Measurements from ENCODE around the gene NPM1. TPM values are rescaled to one million over a fixed set of nuclear protein-coding genes. Genes with fewer than 3 reads are reported as not detected.

NPM1 gene
- polyA plus RNA-seq, 3 donors from 2014 or later = 274 to 417 (median 355) TPM

DNA sequence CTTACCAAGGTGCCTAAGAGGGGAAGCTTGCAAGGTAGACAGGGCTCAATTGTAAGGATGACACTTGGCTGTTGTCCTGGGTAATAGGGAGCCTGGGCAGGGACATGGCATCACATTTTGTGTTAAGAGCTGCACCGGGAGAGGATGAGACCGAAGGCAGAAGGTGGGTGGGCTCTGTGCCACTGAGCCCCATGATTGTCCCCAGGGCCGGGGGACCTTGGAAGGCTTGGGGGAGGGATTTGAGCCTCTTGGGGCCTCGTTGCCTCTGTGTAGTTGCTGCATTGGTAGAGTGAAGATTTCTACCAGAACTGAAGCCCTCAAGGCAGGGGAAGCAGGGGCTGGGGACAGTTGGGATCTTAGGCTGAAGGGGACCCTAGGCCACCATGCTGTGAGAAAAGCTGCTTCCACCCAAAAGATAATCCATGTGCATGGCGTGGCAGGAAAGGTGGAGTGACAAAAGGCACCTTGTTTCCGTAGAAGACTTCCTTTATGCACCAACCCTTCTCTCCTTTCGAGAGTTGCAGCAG, 43.7 kb downstream of the NPM1 start:
- no peak overlapping the region for H3K27ac Mint-ChIP-seq
- DNase-seq = no peak

DNA sequence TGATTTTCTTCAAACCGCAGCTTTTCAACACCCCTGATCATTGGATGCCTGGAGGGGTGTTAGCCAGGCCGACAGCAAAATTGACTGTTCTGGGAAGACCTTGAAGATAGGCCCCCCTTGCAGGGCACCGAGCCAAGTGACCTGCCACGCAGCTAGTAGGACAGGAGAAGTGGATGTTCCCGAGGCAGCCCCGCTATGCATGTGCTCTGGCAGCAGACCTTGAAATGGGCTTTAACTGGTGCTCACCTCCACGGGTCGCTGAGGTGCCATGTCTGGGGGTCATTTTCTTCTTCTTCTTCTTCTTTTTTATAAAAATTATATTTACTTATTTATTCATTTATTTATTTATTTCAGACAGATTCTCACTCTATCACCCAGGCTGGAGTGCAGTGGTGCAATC, 44.4 kb downstream of the NPM1 start:
- no peaks in the 10 kb centered on the region for H3K4me1 Mint-ChIP-seq
- H3K9me3 Mint-ChIP-seq = no peaks in the 10 kb centered on the region
- H3K36me3 Mint-ChIP-seq = no peaks in the 10 kb centered on the region
- H3K27ac Mint-ChIP-seq = no peak overlapping the region
- no peak overlapping the region for H3K4me3 Mint-ChIP-seq
- no peak for DNase-seq
- H3K27me3 Mint-ChIP-seq (ENCODE audit: low read depth in 3 of 3) = peaks cover 0 to 1% (median 0%) of the 10 kb centered on the region in 3 donors

More for the DNA sequence above, 43.7 kb downstream of the NPM1 start:
- H3K4me1 Mint-ChIP-seq = no peaks in the 10 kb centered on the region
- H3K9me3 Mint-ChIP-seq = no peaks in the 10 kb centered on the region
- H3K27me3 Mint-ChIP-seq (ENCODE audit: low read depth in 3 of 3) = peaks cover 0 to 1% (median 0%) of the 10 kb centered on the region in 3 donors
- no peak overlapping the region for H3K4me3 Mint-ChIP-seq
- no peaks in the 10 kb centered on the region for H3K36me3 Mint-ChIP-seq

DNA sequence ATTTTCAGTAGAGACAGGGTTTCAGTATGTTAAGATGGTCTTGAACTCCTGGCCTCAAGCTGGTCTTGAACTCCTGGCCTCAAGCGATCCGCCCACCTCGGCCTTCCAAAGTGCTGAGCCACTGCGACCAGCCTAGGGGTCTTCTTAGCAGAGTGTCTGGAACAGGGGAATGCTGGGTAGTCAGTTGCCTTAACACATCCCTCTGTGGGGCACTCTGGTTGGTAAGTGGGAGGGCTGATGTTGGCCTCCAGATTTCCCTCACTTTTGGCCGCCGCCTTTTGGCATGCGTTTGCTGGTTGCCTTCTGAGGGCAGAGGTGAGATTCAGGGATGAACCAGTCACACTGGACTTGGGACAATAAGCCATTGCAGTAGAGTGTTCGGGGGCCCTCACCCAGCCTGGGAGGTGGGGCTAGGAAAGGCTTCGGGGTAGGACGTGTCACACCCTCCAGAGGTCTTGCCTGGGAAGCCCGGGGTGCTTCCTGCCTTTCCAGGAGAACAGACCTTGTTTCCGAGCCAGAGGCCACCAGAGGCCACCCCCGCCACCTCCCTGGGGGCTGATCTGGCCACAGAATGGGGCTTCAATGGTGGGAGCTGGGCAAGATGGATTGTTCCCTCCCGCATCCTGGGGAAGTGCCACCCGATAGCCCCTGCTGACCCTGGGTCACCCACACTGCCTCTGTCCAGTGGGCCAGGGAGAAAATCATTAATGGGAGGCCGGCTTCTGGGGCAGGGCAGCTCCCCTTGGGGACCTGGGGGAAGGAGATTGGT, 45.1 kb downstream of the NPM1 start:
- no peak overlapping the region for H3K27ac Mint-ChIP-seq
- H3K36me3 Mint-ChIP-seq = no peaks in the 10 kb centered on the region
- H3K9me3 Mint-ChIP-seq = no peaks in the 10 kb centered on the region
- H3K27me3 Mint-ChIP-seq (ENCODE audit: low read depth in 3 of 3) = peaks cover 0 to 1% (median 0%) of the 10 kb centered on the region in 3 donors
- H3K4me3 Mint-ChIP-seq = no peak overlapping the region
- DNase-seq = no peak
- no peaks in the 10 kb centered on the region for H3K4me1 Mint-ChIP-seq

DNA sequence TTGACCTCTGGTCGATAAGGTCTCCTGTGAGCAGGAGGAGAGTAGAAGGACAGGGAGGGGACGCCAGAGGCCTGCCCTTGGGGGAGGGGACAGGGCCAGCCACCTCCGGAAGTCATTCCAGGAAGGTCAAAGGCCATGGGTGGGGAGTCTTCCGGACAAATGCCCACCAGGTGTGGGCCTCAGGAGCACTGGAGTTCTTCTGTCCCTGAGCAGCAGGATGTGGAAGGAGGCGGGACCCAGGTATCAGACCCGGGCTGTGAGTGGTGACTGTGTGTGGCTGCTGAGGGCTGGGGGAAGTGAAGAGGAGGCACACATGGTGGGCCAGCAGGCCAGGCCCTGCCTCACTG, 45.7 kb downstream of the NPM1 start:
- H3K27me3 Mint-ChIP-seq (ENCODE audit: low read depth in 3 of 3) = peaks cover 0 to 1% (median 0%) of the 10 kb centered on the region in 3 donors
- no peaks in the 10 kb centered on the region for H3K36me3 Mint-ChIP-seq

DNA sequence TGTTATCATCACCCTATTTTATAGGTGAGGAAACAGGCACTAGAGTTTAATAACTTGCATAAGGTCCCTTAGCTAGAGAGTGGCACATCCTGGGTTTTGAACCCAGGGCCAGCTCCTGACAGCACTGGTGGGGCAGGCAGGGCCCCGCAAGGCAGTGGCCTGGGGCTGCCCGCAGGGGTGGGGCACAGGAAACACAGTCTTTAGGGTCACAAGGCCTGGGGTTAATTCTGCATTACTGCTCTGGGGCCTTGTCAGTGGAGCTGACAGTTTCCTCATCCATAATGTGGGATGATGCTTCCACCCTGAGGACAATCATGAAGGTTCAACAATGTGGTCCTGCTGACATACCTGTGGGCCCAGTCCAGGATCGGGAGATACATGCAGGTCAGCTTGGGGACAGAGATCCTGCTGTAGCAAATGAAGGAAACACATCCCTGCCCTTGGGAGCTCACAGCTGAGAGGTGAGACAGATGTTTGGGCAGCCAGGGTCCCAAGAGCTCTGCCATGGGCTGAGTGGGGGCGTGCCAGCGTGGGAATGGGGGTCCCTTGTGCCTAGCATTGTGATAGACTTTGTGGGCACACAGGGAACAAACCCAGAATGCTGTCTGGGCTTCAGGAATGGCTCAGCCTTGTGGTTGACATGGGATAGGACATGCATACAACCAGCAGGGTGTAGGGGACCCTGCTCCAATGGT, 46.5 kb downstream of the NPM1 start:
- Mint-ChIP-seq H3K27me3 (ENCODE audit: low read depth in 3 of 3) (peaks cover 0 to 1% (median 0%) of the 10 kb centered on the region in 3 donors), H3K27ac (no peak overlapping the region), H3K9me3 (no peaks in the 10 kb centered on the region), H3K4me1 (no peaks in the 10 kb centered on the region), H3K4me3 (no peak overlapping the region), H3K36me3 (no peaks in the 10 kb centered on the region)
- DNase-seq = no peak

More for the DNA sequence above, 45.7 kb downstream of the NPM1 start:
- H3K27ac Mint-ChIP-seq = no peak overlapping the region
- no peak for DNase-seq
- no peak overlapping the region for H3K4me3 Mint-ChIP-seq
- H3K9me3 Mint-ChIP-seq = no peaks in the 10 kb centered on the region
- no peaks in the 10 kb centered on the region for H3K4me1 Mint-ChIP-seq

DNA sequence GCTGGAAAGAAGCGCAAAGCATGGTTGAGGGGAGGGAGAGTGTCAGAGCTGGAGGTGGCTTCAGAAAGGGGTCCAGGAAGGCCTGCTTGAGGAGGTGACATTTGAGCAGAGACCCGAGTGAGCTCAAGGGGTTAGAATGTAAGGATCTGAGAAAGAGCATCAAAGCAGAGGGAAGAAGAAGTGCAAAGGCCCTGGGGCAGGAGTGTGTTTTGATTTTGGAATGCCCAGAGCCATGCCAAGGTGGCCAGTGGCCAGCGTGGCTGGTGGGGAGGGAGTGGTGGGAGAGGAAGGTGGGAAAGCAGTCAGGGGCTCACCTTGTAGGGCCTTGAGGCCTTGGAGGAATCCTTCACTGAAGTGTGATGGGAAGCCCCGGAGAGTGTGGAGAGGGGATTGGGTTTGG, 47.2 kb downstream of the NPM1 start:
- H3K27ac Mint-ChIP-seq = no peak overlapping the region
- no peaks in the 10 kb centered on the region for H3K9me3 Mint-ChIP-seq
- no peak for DNase-seq
- no peaks in the 10 kb centered on the region for H3K36me3 Mint-ChIP-seq
- H3K4me1 Mint-ChIP-seq = no peaks in the 10 kb centered on the region
- H3K27me3 Mint-ChIP-seq (ENCODE audit: low read depth in 3 of 3) = peaks cover 0 to 1% (median 0%) of the 10 kb centered on the region in 3 donors
- no peak overlapping the region for H3K4me3 Mint-ChIP-seq

DNA sequence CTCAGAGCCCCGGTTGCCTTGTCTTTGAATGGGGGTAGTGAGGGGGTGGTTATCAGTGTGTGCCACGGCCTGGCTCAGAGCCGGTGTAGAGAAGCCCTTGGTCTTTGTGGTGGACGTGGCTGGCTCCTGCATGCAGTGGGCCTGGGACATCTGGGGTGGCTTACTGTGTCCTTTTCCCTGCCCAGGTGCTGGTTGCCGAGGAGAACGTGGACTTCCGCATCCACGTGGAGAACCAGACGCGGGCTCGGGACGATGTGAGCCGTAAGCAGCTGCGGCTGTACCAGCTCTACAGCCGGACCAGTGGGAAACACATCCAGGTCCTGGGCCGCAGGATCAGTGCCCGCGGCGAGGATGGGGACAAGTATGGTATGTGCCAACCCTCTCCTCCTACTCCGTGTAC, 48.3 kb downstream of the NPM1 start:
- H3K27me3 Mint-ChIP-seq (ENCODE audit: low read depth in 3 of 3) = peaks cover 0 to 1% (median 0%) of the 10 kb centered on the region in 3 donors
- no peaks in the 10 kb centered on the region for H3K9me3 Mint-ChIP-seq
- no peak overlapping the region for H3K27ac Mint-ChIP-seq
- no peak overlapping the region for H3K4me3 Mint-ChIP-seq
- no peaks in the 10 kb centered on the region for H3K4me1 Mint-ChIP-seq
- no peaks in the 10 kb centered on the region for H3K36me3 Mint-ChIP-seq
- DNase-seq = no peak

DNA sequence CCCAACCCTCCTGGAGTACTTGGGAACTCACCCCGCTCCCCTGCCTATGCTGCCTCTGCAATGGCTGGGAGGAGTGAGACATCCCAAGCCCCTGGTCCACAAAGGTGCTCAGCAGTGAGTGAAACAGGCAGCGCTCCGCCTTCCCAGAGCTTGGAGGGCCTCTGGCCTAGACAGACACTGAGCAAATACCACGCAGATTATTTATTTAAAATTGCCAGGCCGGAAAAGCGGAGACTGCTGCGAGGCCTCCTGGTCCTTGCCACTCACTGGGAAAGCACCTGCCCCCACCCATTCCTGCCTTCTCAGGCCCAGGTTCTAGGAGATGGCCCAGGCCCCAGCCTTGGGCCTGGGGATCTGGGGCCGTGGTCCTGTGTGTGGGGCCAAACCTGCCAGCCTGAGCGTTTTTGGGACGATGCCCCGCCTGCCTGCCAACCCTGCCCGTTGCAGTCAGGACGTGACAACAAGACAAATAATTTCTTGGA, 49.2 kb downstream of the NPM1 start:
- Mint-ChIP-seq H3K4me1 (no peaks in the 10 kb centered on the region), H3K27ac (no peak overlapping the region), H3K36me3 (no peaks in the 10 kb centered on the region), H3K4me3 (no peak overlapping the region), H3K27me3 (ENCODE audit: low read depth in 3 of 3) (peaks cover 0 to 1% (median 0%) of the 10 kb centered on the region in 3 donors), H3K9me3 (no peaks in the 10 kb centered on the region)
- no peak for DNase-seq

DNA sequence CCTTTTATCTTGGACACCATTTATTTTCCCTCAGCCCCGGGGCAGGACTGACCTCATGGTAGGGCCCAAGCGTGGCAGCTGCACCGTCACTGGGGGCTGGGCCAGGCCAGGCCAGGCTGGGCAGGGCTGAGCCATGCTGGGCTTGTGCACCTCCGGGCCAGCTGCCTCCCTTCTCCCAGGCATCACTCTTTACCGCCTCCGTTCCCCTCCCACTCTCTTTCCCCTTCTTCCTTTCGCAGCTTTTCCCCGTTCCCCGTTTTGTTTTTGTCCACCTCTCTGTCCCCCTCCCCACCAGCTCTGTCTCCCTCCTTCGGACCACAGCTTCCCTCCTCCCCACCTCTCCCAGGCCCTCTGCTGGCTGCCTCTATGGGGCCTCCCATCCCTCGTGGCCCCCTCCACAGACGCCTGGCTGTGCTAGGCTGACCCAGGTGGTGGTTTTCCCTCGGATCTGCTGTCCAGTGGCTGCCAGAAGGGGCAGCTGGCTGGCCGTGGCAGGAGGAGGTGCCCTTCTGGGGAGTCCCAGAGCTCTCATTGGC, 49.7 kb downstream of the NPM1 start:
- H3K27ac Mint-ChIP-seq = no peak overlapping the region
- DNase-seq = no peak

DNA sequence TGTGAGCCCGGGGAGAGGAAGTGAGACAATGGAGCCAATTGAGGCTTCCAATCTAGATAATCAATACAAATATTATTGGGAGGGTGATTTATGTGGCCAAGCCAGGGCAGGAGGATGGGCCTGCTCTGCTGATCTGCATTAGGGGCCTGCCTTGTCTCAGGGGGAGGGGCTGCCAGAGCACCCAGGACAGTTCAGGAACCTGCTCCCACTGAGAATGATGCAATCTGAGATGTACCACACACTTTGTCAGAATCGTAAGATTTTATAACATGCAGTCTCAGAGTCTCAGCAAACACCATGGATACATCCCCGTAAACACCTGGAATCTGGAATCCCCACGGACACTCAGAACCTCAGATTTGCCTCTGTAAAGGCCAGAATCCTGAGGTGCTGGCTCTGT, 51.1 kb downstream of the NPM1 start:
- Mint-ChIP-seq H3K27ac (no peak overlapping the region), H3K4me1 (no peaks in the 10 kb centered on the region)

More for the DNA sequence above, 49.7 kb downstream of the NPM1 start:
- Mint-ChIP-seq H3K36me3 (no peaks in the 10 kb centered on the region), H3K4me3 (no peak overlapping the region), H3K27me3 (ENCODE audit: low read depth in 3 of 3) (peaks cover 0 to 1% (median 0%) of the 10 kb centered on the region in 3 donors), H3K9me3 (no peaks in the 10 kb centered on the region), H3K4me1 (no peaks in the 10 kb centered on the region)

DNA sequence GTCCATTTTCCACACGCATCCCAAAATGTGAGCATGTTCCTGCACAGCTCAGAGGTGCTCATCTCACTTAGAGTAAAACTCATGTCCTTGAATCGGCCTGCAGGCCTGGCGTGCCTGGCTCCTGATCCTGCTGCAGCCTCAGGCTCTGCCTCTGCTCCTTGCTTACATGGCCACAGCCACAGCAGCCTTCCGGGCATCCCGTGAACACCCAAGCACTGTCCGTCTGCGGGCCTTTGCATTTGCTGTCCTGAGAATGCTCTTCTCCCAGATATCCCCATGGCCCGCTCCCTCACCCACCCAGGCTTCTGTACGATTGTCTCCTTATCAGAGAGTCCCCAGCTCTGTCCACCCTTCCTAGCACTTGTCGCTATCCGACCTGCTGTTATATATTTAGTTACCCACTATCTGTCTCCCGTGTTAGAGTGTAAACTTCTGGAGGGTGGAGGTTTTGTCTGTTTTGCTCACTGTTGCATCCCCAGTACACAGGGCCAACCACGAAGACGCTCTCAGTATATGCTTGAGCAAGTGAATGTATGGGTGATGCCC, 53.7 kb downstream of the NPM1 start:
- H3K4me3 Mint-ChIP-seq = no peak overlapping the region
- no peak for DNase-seq
- no peaks in the 10 kb centered on the region for H3K4me1 Mint-ChIP-seq
- no peak overlapping the region for H3K27ac Mint-ChIP-seq
- peaks cover 0 to 2% (median 0%) of the 10 kb centered on the region in 3 donors for H3K27me3 Mint-ChIP-seq (ENCODE audit: low read depth in 3 of 3)
- no peaks in the 10 kb centered on the region for H3K9me3 Mint-ChIP-seq
- no peaks in the 10 kb centered on the region for H3K36me3 Mint-ChIP-seq

More for the DNA sequence above, 51.1 kb downstream of the NPM1 start:
- no peak overlapping the region for H3K4me3 Mint-ChIP-seq
- no peak for DNase-seq
- H3K9me3 Mint-ChIP-seq = no peaks in the 10 kb centered on the region
- H3K27me3 Mint-ChIP-seq (ENCODE audit: low read depth in 3 of 3) = no peaks in the 10 kb centered on the region
- no peaks in the 10 kb centered on the region for H3K36me3 Mint-ChIP-seq

DNA sequence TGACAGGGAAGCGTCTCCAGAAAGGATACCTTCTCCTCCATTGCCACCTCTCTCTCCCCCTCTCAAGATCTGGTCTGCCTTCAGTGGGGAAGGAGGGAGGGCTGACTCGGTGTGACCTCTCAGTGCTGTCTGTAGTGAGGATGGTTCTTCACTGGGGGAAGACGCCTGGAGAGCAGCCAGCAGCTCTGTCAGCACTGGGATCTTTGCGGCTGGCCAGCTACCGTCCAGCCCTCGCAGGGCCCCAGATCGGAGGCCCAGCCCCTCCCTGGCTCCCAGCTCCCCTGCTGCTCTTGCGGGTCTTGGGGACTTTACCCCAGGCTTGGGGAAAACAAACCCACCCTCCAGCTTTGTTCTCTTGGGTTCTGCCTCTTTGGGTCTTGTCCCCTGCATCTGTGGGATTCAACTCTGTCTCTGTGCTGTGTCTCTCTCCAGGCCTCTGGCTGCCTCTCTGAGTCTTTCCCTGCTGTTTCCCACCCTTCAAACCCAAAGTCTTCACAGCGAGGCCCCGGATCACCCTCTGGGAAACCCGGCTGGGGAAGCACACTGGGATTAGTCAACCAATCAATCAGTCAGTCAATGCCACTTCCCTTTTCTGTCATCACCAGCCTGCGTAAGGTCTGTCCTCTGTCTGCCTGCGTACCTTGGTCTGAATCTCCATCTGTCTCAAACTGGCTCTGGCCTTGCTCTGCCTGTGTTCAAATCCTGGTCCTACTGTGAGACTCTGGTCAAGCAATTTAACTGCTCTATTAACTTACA, 54.8 kb downstream of the NPM1 start:
- Mint-ChIP-seq H3K9me3 (no peaks in the 10 kb centered on the region), H3K4me3 (no peak overlapping the region), H3K27me3 (ENCODE audit: low read depth in 3 of 3) (peaks cover 0 to 2% (median 2%) of the 10 kb centered on the region in 3 donors), H3K27ac (no peak overlapping the region), H3K36me3 (no peaks in the 10 kb centered on the region), H3K4me1 (no peaks in the 10 kb centered on the region)
- DNase-seq = no peak

DNA sequence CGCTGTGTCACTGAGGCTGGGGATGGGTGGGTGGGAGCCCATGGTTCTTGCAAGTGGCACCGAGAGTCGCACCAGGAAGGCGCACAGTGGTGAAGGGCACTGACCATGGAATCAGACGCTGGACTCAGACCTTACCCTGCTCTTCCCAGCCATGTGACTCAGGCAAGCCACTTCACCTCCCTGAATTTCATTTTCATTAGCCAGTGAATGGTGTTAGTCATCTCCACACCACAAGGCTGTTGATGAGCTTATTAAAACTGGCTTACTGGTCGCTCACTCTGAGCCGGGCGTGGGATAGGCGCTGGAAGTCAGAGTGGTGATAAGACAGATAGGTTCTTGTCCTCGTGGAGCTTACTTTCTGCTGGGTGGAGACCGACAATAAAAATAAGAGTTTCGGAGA, 56.9 kb downstream of the NPM1 start:
- H3K4me1 Mint-ChIP-seq = no peaks in the 10 kb centered on the region
- H3K9me3 Mint-ChIP-seq = no peaks in the 10 kb centered on the region
- peaks cover 0 to 5% (median 2%) of the 10 kb centered on the region in 3 donors for H3K27me3 Mint-ChIP-seq (ENCODE audit: low read depth in 3 of 3)
- no peak overlapping the region for H3K27ac Mint-ChIP-seq
- no peaks in the 10 kb centered on the region for H3K36me3 Mint-ChIP-seq
- H3K4me3 Mint-ChIP-seq = no peak overlapping the region
- no peak for DNase-seq
